NB4 (cell line): ENCODE measurements around the gene TRIP4.

Experiments used
- CTCF ChIP-seq: IDR thresholded peaks from one replicate; pipeline ENCODE4 v1.5.1; 2012; ENCODE audit warnings: low read depth, low read length
- POLR2A ChIP-seq: IDR thresholded peaks from 2 replicates; pipeline ENCODE4 v1.6.1; 2011; ENCODE audit warnings: mild to moderate bottlenecking; ENCODE audit not compliant: insufficient read length; ENCODE audit errors: extremely low read depth
- TF ChIP-seq, protein P1 (sequence below): IDR thresholded peaks from 2 replicates; pipeline ENCODE4 v1.6.1; 2011; ENCODE audit warnings: low read depth, low read length

DNA sequence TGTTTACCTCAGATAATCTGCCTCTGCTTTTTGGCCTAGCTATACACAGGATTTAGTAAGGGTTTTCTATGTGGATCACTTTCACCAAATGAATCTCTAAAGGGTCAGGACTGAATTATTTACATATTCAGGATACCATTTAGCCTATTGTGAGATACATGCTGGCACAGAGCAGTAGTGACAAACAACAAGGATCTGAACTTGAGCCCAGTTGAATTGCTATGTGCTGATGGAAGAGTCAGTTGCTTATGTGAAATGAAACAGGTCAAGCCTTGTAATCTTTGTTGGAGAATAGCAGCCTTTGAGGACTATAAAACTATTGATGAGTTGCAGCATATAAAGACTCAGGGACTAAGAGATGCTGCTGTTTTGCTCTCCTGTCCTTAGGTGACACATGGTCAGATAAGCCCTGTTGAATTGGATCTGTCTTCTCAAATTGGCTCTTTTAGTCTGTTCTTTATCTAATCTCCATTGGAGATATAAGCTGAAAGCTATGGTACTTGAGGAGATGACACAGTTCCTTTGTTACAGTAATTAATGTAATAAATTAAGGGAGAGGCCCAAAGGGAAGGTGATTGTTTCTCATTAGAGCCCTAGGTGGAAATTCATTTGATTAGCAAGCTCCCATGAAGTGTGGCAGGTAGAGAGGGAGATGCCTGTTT is 103.1 kb downstream of the TRIP4 start:
- TF ChIP-seq CTCF (no peak), POLR2A (no peak)
- TF ChIP-seq, protein P1, sequence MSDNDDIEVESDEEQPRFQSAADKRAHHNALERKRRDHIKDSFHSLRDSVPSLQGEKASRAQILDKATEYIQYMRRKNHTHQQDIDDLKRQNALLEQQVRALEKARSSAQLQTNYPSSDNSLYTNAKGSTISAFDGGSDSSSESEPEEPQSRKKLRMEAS: no peak
